ENCODE results near the gene MRPS12.
"Not testable (repeated sequence)": the region's sequence is repeated elsewhere in the genome, so short reads cannot be mapped to it uniquely, and the experiment has no call there.

- TF ChIP-seq CTCF, POLR2A (IDR thresholded peaks at IDR 0.05): not testable (repeated sequence)
These were observed 35.4 kb downstream of the MRPS12 start for GRCh38 chr19:38966149-38966548.
